PC-9 (cell line): Measurements from ENCODE around the gene MRPS9. TPM values are rescaled to one million over a fixed set of nuclear protein-coding genes. Genes with fewer than 3 reads are reported as not detected.

Source experiments
- BruUV-seq: library from RNA; stranded (reverse); fragments of 400-500 nt; replicated peaks from 2 replicates; lab custom pipeline; 2021; lab: Mats Ljungman, UMichigan
- CTCF ChIA-PET: fragments of 300-600 bp; sonication (Branson Sonifier 250); formaldehyde crosslinking; loops from one replicate; lab custom pipeline; 2022; ENCODE audit warnings: antibody characterized with exemption; lab: Charles Lee
- POLR2A ChIA-PET: fragments of 300-600 bp; sonication (Branson Sonifier 250); formaldehyde crosslinking; loops from one replicate; lab custom pipeline; 2022; ENCODE audit warnings: antibody characterized with exemption; ENCODE audit not compliant: unreplicated experiment; lab: Charles Lee
- DNase-seq, 2 experiments: peaks; one replicate each; pipeline versions ENCODE4 v3.0.0 to v3.0.0-alpha.2; 2015 to 2022; ENCODE audit warnings: mixed read lengths in 1 of 2
- H2AFZ ChIP-seq: fragments of 200-600 bp; sonication (generic); 2 replicates; pipeline ENCODE4 v1.8.1; 2017; ENCODE audit warnings: antibody characterized with exemption
- H3F3A ChIP-seq: fragments of 200-600 bp; sonication (generic); 2 replicates; pipeline ENCODE4 v1.8.1; 2017; ENCODE audit warnings: antibody characterized with exemption, mild to moderate bottlenecking, low read depth; ENCODE audit not compliant: insufficient read depth
- H3K27ac ChIP-seq: fragments of 200-600 bp; sonication (generic); 2 replicates; pipeline ENCODE4 v1.6.1; 2016; ENCODE audit warnings: mixed run types
- H3K27me3 ChIP-seq: fragments of 200-600 bp; sonication (generic); 2 replicates; pipeline ENCODE4 v1.6.1; 2016; ENCODE audit warnings: low read depth, mixed run types; ENCODE audit not compliant: insufficient read depth
- H3K36me3 ChIP-seq: fragments of 200-600 bp; sonication (generic); 2 replicates; pipeline ENCODE4 v1.6.1; 2016; ENCODE audit warnings: low read depth, mixed run types
- H3K4me1 ChIP-seq: fragments of 200-600 bp; sonication (generic); replicated peaks from 2 replicates; pipeline ENCODE4 v1.6.1; 2016; ENCODE audit warnings: mixed run types; ENCODE audit not compliant: insufficient read depth
- H3K4me2 ChIP-seq: fragments of 200-600 bp; sonication (generic); 2 replicates; pipeline ENCODE4 v1.6.1; 2017; ENCODE audit warnings: mixed run types
- H3K4me3 ChIP-seq: fragments of 200-600 bp; sonication (generic); 2 replicates; pipeline ENCODE4 v1.6.1; 2016; ENCODE audit warnings: mixed run types
- H3K79me2 ChIP-seq: fragments of 200-600 bp; sonication (generic); 2 replicates; pipeline ENCODE4 v1.6.1; 2017; ENCODE audit warnings: low read depth, mixed run types
- H3K9me2 ChIP-seq: fragments of 200-600 bp; sonication (generic); 2 replicates; pipeline ENCODE4 v1.8.1; 2017; ENCODE audit warnings: mild to moderate bottlenecking; ENCODE audit not compliant: insufficient read depth
- H3K9me3 ChIP-seq: fragments of 200-600 bp; sonication (generic); 2 replicates; pipeline ENCODE4 v1.8.1; 2016; ENCODE audit warnings: low read depth; ENCODE audit not compliant: insufficient read depth
- H4K20me1 ChIP-seq: fragments of 200-600 bp; sonication (generic); 2 replicates; pipeline ENCODE4 v1.8.1; 2017; ENCODE audit not compliant: insufficient read depth
- CTCF ChIP-seq: fragments of 200-600 bp; sonication (generic); conservative IDR thresholded peaks from 2 replicates; pipeline ENCODE4 v1.6.1; 2017; ENCODE audit warnings: mixed run types, antibody characterized with exemption, mild to moderate bottlenecking, moderate library complexity
- EZH2 ChIP-seq: fragments of 200-600 bp; sonication (generic); IDR thresholded peaks from 2 replicates; pipeline ENCODE4 v1.8.0; 2017; ENCODE audit warnings: antibody characterized with exemption, low read depth
- intact Hi-C: fragments of 100-400 bp; cut with micrococcal nuclease; formaldehyde crosslinking; loops from one replicate; pipeline ENCODE4 v1.10.0; 2022; ENCODE audit not compliant: unreplicated experiment
- total RNA-seq: library from RNA; stranded (reverse); gene quantifications from 2 replicates; pipeline ENCODE4 v1.2.3, GENCODE V29; 2021

MRPS9 gene
- total RNA-seq, 1 experiment from 2014 or later: 27.0 TPM

- Histone ChIP-seq H3K9me2 (no peaks in the 10 kb centered on the region), H2AFZ (no peak overlapping the region), H3K27me3 (peaks cover 78% of the 10 kb centered on the region), H3K4me1 (no peaks in the 10 kb centered on the region), H3K4me2 (no peak overlapping the region), H3K4me3 (no peak overlapping the region), H3K27ac (no peak overlapping the region), H3K79me2 (no peaks in the 10 kb centered on the region), H4K20me1 (no peaks in the 10 kb centered on the region), H3K36me3 (no peaks in the 10 kb centered on the region), H3F3A (no peaks in the 10 kb centered on the region), H3K9me3 (no peaks in the 10 kb centered on the region; the same call in 1 of the 2 replicates)
- BruUV-seq: no TSS peak
- DNase-seq: no peak
- intact Hi-C loops: no loop called here
- ChIA-PET CTCF (no interaction called here), POLR2A (interaction anchor here (0.6 kb wide), 1 partner anchor 105 kb away, joined by 3 read pairs; the partner anchor contains the start of gene MRPS9)
- TF ChIP-seq EZH2: no peak
- no peak for TF ChIP-seq CTCF
These were observed 105.2 kb downstream of the MRPS9 start for GRCh38 chr2:105143094-105143466.

- no peaks in the 10 kb centered on the region for H4K20me1 ChIP-seq
- H3K4me1 ChIP-seq: no peaks in the 10 kb centered on the region
- DNase-seq: no peak
- no peaks in the 10 kb centered on the region for H3K79me2 ChIP-seq
- H3K4me3 ChIP-seq: no peak overlapping the region
- no peaks in the 10 kb centered on the region; the same call in 1 of the 2 replicates for H3K9me3 ChIP-seq
- intact Hi-C loops: no loop called here
- H2AFZ ChIP-seq: no peak overlapping the region
- H3K27ac ChIP-seq: no peak overlapping the region
- H3K27me3 ChIP-seq: peaks cover 77% of the 10 kb centered on the region
- H3K9me2 ChIP-seq: no peaks in the 10 kb centered on the region
- BruUV-seq: no TSS peak
- POLR2A ChIA-PET: interaction anchor here (0.6 kb wide), 1 partner anchor 106 kb away, joined by 3 read pairs; the partner anchor contains the start of gene MRPS9
- TF ChIP-seq CTCF (no peak), EZH2 (no peak)
- CTCF ChIA-PET: no interaction called here
- H3K36me3 ChIP-seq: no peaks in the 10 kb centered on the region
- H3K4me2 ChIP-seq: no peak overlapping the region
- no peaks in the 10 kb centered on the region for H3F3A ChIP-seq
These were observed 105.7 kb downstream of the MRPS9 start for GRCh38 chr2:105143467-105144151.

DNA sequence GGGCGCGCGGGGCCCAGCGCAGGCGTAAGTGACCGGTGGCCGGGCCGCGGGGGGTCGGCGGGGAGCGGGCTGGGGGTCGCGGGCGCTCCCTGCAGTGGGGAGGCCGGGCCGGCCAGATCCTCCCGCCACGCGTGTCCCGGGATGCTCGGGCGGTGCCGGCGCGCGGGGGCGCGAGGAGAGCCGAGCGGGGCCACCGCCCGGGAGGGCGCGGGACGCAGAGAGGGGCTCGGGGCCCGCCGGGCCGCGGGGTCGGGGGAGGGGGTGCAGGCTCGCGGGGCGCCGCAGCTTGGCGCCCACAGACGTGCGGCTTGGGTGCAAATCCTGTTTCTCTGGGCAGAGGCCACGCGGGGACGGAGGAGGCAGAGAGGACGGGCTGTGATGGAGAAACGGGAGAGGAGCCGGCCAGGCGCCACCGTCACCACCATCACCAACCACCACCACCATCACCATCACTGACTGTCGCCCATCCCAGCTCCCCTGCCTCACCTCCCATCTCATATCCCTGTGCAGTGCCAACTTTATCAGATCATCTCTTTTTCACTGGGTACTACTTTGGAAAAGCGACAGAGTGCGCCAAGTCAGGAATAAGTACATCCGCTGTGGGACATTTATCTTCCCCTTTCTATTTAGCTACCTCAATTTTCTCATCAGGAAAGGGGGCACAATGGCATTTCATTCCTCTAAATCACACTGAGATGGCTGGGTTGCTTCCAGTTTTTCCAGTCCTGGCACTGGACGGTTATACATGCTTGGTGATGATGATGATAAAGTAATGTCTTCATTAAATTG, 106.5 kb downstream of the MRPS9 start:
- no peaks in the 10 kb centered on the region for H3K4me1 ChIP-seq
- H3K27me3 ChIP-seq: peaks cover 72% of the 10 kb centered on the region
- no peaks in the 10 kb centered on the region for H3K36me3 ChIP-seq
- H3K9me2 ChIP-seq: no peaks in the 10 kb centered on the region
- no peaks in the 10 kb centered on the region for H3F3A ChIP-seq
- H3K27ac ChIP-seq: no peak overlapping the region
- no peak for DNase-seq
- no peak for TF ChIP-seq EZH2
- TF ChIP-seq CTCF: no peak
- CTCF ChIA-PET: no interaction called here
- no peak overlapping the region for H3K4me2 ChIP-seq
- no peak overlapping the region for H3K4me3 ChIP-seq
- POLR2A ChIA-PET: no interaction called here
- intact Hi-C loops: no loop called here
- no TSS peak for BruUV-seq
- H2AFZ ChIP-seq: no peak overlapping the region
- no peaks in the 10 kb centered on the region for H3K79me2 ChIP-seq
- no peaks in the 10 kb centered on the region; the same call in 1 of the 2 replicates for H3K9me3 ChIP-seq
- no peaks in the 10 kb centered on the region for H4K20me1 ChIP-seq
